Immature natural killer cell (primary cell): ENCODE data around the gene GPS2. TPM values are rescaled to one million over a fixed set of nuclear protein-coding genes. Genes with fewer than 3 reads are reported as not detected.

Experiments
- DNase-seq, 3 donors: peaks; one replicate each; pipeline ENCODE4 v3.0.0; 2022; ENCODE audit warnings: mixed read lengths in 1 of 3
- H3K27ac Mint-ChIP-seq, 6 donors: one replicate each; pipeline ENCODE4 v1.8.0; 2020; ENCODE audit warnings: mixed read lengths in 6 of 6, mild to moderate bottlenecking in 5 of 6, inconsistent platforms in 4 of 6, moderate library complexity in 3 of 6
- H3K27me3 Mint-ChIP-seq, 3 donors: one replicate each; pipeline ENCODE4 v1.8.0; 2020 to 2021; ENCODE audit warnings: low read depth in 3 of 3, mild to moderate bottlenecking in 3 of 3, mixed read lengths in 3 of 3, moderate library complexity in 3 of 3, inconsistent platforms in 1 of 3
- H3K36me3 Mint-ChIP-seq, 3 donors: one replicate each; pipeline ENCODE4 v1.8.0; 2020; ENCODE audit warnings: mixed read lengths in 3 of 3, inconsistent platforms in 2 of 3, mild to moderate bottlenecking in 2 of 3
- H3K4me1 Mint-ChIP-seq, 2 donors: one replicate each; pipeline ENCODE4 v1.8.0; 2020; ENCODE audit warnings: inconsistent platforms in 2 of 2, mild to moderate bottlenecking in 2 of 2, mixed read lengths in 2 of 2, moderate library complexity in 1 of 2
- H3K4me3 Mint-ChIP-seq, 5 donors: one replicate each; pipeline ENCODE4 v1.8.0; 2020; ENCODE audit warnings: mild to moderate bottlenecking in 5 of 5, mixed read lengths in 5 of 5, inconsistent platforms in 3 of 5, moderate library complexity in 3 of 5
- H3K9me3 Mint-ChIP-seq, 6 donors: one replicate each; pipeline ENCODE4 v1.8.0; 2020; ENCODE audit warnings: mild to moderate bottlenecking in 6 of 6, mixed read lengths in 6 of 6, inconsistent platforms in 4 of 6, moderate library complexity in 3 of 6
- polyA plus RNA-seq, 3 donors: library from polyadenylated mRNA; unstranded; fragments of 300-500 nt; fragmentation: Illumina TruSeq; gene quantifications; one replicate each; pipeline ENCODE4 v1.2.3, GENCODE V29; 2021

GPS2 gene
- polyA plus RNA-seq, 3 donors from 2014 or later = 100 to 129 (median 123) TPM

DNA sequence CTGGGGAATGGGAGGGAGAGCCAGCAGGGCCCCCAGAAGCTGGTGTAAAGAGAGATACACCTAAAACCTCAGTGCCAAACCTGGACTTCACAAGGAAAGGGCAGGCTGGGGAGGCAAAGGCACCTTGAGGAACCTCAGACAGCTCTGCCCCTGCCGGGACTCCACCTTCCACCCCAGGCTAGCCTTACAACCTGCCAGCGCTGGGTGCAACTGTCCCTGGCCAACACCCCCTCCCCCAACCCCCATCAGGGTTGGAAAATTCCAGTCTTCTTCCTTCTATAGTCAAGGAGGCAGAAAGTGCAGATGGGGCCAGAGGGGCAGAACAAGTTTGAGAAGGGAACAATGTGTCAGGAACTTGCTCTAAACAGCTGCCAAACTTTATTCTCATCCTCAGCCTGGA lies 23.0 kb downstream of the GPS2 start:
- H3K4me1 Mint-ChIP-seq = peaks cover 21 to 26% of the 10 kb centered on the region in 2 donors
- peaks cover 0 to 4% (median 0%) of the 10 kb centered on the region in 3 donors for H3K36me3 Mint-ChIP-seq
- H3K27me3 Mint-ChIP-seq = peaks cover 8 to 31% (median 16%) of the 10 kb centered on the region in 3 donors
- no peak overlapping the region for H3K4me3 Mint-ChIP-seq
- no peak for DNase-seq
- no peak overlapping the region for H3K27ac Mint-ChIP-seq
- no peaks in the 10 kb centered on the region for H3K9me3 Mint-ChIP-seq

DNA sequence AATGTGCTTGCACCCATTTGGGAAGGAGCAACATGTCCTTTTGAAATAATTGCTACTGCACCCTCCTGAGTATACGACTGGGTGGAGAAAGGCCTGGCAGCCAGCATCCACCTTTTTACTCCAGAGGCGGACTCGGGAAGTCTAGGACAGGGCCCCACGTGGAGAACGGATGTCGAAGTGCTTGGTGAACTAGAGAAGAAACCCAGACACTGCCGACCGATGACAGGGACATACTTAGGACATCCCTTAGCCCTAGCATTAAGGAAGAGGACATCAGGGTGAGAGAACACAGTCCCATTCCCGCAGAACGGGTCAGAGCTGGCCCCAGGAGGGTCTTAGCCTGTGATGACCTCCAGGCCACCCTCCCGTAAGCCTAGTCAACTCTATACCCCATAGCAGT lies 24.5 kb downstream of the GPS2 start:
- peaks cover 6 to 30% (median 12%) of the 10 kb centered on the region in 3 donors for H3K27me3 Mint-ChIP-seq
- peaks cover 0 to 4% (median 0%) of the 10 kb centered on the region in 3 donors for H3K36me3 Mint-ChIP-seq
- no peak for DNase-seq
- H3K4me3 Mint-ChIP-seq = no peak overlapping the region
- peaks cover 14 to 16% of the 10 kb centered on the region in 2 donors for H3K4me1 Mint-ChIP-seq
- H3K9me3 Mint-ChIP-seq = no peaks in the 10 kb centered on the region
- no peak overlapping the region for H3K27ac Mint-ChIP-seq

DNA sequence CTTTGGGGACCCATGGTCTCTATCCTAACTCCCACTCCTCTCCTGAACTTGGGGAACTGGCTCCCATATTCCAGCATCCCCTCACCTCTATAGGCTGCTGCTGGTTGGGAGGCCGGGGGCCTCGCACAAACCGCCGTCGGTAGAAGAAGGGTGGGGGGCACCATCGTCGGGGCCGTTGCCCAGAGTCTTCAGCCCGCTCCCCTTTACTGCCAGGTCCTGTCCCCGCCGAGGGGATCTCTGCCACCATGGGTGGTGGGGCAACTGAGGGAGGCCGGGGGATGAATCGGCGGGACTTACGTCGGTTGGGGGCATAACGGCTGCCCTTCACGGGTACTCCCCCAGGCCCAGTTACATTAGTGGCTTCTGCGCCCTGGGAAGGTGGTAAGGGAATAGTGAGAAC lies 25.0 kb downstream of the GPS2 start:
- no peak overlapping the region for H3K27ac Mint-ChIP-seq
- no peak for DNase-seq
- H3K27me3 Mint-ChIP-seq = peaks cover 6 to 25% (median 12%) of the 10 kb centered on the region in 3 donors
- peaks cover 9 to 11% of the 10 kb centered on the region in 2 donors for H3K4me1 Mint-ChIP-seq
- no peak overlapping the region for H3K4me3 Mint-ChIP-seq
- H3K9me3 Mint-ChIP-seq = no peaks in the 10 kb centered on the region
- peaks cover 0 to 4% (median 0%) of the 10 kb centered on the region in 3 donors for H3K36me3 Mint-ChIP-seq

DNA sequence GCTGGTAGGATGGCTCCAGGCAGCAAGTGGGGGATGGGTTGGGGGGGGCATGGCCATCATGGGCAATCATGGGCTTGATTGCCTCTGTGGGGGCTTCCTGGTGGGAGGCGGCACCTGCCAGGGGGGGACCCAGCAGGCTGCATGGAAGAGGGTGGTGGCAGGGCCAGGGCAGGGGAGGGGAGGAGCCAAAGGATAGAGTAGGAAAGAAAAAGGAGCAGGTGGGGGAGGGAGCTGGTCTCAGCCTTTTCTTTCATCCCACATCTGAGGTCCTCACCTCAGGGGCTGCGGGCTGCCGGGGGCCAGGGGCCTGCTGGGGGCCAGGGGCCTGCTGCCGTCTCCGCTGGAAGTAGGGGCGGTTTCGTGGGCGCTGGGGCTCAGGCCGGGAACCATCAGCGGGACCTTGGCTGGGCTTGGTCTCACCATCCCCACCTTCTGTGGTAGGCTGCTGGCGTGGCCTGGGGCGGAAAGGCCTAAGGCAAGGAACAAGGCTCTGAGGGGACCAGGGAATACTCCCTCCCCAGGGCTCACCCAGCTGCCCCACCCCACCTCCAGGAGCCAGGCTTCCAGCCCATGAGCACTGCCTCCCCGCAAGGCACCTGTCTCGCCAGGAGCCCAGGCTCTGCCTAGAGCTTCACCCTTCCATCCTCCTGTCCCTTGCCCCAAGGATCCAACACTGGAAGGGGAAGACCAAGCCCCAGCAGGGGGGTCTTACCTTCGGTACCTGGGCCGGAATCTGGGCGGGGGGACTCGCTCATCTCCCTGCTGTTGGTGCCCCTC lies 25.7 kb downstream of the GPS2 start:
- Mint-ChIP-seq H3K36me3 (peaks cover 0 to 4% (median 0%) of the 10 kb centered on the region in 3 donors), H3K9me3 (no peaks in the 10 kb centered on the region), H3K27me3 (peaks cover 3 to 21% (median 10%) of the 10 kb centered on the region in 3 donors), H3K4me1 (peaks cover 6 to 7% of the 10 kb centered on the region in 2 donors), H3K4me3 (no peak overlapping the region), H3K27ac (no peak overlapping the region)
- DNase-seq = no peak

DNA sequence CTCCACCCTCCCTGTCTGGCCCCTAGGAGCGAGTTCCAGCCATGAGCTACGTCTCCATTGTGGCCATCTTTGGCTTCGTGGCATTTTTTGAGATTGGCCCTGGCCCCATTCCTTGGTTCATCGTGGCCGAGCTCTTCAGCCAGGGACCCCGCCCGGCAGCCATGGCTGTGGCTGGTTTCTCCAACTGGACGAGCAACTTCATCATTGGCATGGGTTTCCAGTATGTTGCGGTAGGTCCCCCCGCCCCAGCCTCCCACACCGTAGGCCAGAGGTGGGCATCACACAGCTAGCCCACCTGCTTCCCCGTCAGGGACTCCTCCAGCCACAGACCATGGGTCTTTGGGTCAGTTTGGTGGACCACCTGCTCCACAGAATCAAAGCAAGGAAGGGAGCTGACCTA lies 29.5 kb downstream of the GPS2 start:
- Mint-ChIP-seq H3K27me3 (peaks cover 7 to 16% (median 10%) of the 10 kb centered on the region in 3 donors), H3K4me1 (peaks cover 15 to 20% of the 10 kb centered on the region in 2 donors), H3K4me3 (no peak overlapping the region), H3K27ac (no peak overlapping the region), H3K9me3 (no peaks in the 10 kb centered on the region), H3K36me3 (no peaks in the 10 kb centered on the region)
- no peak for DNase-seq

DNA sequence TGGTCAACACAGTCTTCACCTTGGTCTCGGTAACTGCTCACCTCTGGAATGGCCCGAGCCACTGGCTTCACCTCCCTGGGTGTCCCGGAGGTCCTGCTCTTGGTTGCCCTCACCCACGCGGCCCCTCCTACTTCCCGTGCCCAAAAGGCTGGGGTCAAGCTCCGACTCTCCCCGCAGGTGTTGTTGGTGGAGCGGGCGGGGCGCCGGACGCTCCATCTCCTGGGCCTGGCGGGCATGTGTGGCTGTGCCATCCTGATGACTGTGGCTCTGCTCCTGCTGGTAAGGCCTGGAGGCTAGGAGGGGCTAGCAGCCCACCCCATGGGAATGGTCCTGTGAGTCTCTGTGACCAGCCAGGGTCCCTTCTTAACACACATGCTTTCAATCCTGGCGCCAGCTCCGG lies 30.2 kb downstream of the GPS2 start:
- H3K4me1 Mint-ChIP-seq = peaks cover 21 to 28% of the 10 kb centered on the region in 2 donors
- no peaks in the 10 kb centered on the region for H3K9me3 Mint-ChIP-seq
- DNase-seq = no peak
- no peaks in the 10 kb centered on the region for H3K36me3 Mint-ChIP-seq
- no peak overlapping the region for H3K4me3 Mint-ChIP-seq
- H3K27ac Mint-ChIP-seq = no peak overlapping the region
- H3K27me3 Mint-ChIP-seq = peaks cover 9 to 16% (median 15%) of the 10 kb centered on the region in 3 donors

DNA sequence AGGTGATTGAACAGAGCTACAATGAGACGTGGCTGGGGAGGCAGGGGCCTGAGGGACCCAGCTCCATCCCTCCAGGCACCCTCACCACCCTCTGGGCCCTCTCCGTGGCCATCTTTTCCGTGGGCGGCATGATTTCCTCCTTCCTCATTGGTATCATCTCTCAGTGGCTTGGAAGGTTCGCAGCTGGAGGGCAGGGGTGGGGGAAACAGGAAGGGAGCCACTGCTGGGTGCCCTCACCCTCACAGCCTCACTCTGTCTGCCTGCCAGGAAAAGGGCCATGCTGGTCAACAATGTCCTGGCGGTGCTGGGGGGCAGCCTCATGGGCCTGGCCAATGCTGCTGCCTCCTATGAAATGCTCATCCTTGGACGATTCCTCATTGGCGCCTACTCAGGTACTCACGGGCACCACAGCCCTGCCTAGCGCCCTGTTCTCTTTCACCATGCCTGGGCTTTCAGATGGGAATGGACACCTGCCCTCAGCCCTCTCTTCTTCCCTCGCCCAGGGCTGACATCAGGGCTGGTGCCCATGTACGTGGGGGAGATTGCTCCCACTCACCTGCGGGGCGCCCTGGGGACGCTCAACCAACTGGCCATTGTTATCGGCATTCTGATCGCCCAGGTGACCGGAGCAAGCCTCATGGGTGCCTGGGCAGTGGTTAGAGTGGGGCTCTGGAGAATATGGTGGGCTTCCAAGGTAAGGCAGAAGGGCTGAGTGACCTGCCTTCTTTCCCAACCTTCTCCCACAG lies 31.5 kb downstream of the GPS2 start:
- no peak for DNase-seq
- Mint-ChIP-seq H3K4me3 (peak overlapping the region in 1 of 5 donors; percentile 12), H3K4me1 (peaks cover 21 to 29% of the 10 kb centered on the region in 2 donors), H3K36me3 (no peaks in the 10 kb centered on the region), H3K9me3 (no peaks in the 10 kb centered on the region), H3K27me3 (peaks cover 9 to 20% (median 12%) of the 10 kb centered on the region in 3 donors), H3K27ac (no peak overlapping the region)

DNA sequence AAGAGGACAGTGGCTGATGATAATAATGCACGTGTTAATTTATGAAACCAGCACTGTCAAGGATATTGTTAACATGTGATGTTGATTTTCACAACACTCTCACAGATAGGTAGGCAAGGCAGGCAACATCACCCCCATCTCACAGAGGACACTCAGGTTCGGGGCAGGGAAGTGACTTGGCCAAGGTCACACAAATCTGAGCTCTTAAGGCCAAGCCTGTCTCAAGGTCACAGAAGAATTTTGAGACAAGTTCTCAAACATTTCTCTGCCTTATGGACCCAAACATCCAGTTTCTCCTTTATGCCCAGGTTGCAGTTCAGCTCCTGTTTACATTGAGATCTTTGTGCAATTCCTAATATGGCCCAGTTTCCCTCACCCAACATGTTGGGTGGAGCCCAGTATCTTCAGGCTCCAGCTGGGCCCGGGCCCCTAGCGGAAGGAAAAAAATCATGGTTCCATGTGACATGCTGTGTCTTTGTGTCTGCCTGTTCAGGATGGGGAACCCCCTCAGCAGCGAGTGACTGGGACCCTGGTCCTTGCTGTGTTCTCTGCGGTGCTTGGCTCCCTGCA lies 32.3 kb downstream of the GPS2 start:
- Mint-ChIP-seq H3K4me1 (peaks cover 21 to 29% of the 10 kb centered on the region in 2 donors), H3K27ac (no peak overlapping the region), H3K36me3 (no peaks in the 10 kb centered on the region), H3K27me3 (peaks cover 8 to 20% (median 9%) of the 10 kb centered on the region in 3 donors), H3K9me3 (no peaks in the 10 kb centered on the region), H3K4me3 (peak overlapping the region; percentile 2 to 78 (median 47))
- DNase-seq = no peak

DNA sequence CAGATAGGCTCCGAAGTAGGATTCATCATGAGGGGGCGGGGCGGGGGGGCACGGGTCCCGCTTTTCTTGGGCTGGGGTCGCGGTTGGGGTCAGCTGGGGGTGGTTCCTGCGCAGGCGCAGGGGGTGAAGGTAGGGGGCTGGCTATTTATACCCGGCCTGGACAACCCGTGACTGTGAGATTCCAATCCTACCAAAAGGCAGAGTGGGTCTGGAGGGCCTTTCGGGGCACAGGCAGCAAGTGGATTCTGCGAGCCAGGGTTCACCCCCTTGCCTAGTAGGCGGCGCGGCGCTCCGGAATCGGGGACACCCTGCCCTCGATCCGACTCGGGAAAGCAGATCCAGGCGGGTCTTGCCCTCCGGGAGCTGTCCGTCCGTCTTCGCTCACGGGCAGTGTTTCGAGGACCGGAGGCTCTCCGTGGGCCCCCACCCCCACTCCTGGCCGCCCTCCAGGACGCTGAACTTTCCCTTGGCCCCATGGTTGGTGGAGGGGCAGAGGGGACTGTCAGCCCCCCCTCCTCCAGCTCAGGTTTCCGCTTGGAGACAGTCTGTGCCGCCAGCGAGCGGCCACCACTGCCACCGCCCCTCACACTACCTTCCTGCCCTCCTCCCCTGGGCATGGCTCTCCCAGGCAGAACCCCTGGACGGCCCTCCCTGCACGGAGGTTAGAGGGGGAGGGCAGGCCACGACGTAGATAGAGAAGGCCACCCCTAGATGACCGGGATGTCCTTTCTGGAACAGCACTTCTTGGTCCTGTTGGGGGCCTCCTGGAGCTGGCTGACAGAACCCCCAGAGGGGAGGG lies 33.0 kb downstream of the GPS2 start:
- no peaks in the 10 kb centered on the region for H3K9me3 Mint-ChIP-seq
- H3K4me1 Mint-ChIP-seq = peaks cover 21 to 29% of the 10 kb centered on the region in 2 donors
- H3K36me3 Mint-ChIP-seq = no peaks in the 10 kb centered on the region
- no peak for DNase-seq
- H3K27me3 Mint-ChIP-seq = peaks cover 3 to 20% (median 7%) of the 10 kb centered on the region in 3 donors
- peak overlapping the region; percentile 52 to 80 (median 78) for H3K4me3 Mint-ChIP-seq
- no peak overlapping the region for H3K27ac Mint-ChIP-seq

DNA sequence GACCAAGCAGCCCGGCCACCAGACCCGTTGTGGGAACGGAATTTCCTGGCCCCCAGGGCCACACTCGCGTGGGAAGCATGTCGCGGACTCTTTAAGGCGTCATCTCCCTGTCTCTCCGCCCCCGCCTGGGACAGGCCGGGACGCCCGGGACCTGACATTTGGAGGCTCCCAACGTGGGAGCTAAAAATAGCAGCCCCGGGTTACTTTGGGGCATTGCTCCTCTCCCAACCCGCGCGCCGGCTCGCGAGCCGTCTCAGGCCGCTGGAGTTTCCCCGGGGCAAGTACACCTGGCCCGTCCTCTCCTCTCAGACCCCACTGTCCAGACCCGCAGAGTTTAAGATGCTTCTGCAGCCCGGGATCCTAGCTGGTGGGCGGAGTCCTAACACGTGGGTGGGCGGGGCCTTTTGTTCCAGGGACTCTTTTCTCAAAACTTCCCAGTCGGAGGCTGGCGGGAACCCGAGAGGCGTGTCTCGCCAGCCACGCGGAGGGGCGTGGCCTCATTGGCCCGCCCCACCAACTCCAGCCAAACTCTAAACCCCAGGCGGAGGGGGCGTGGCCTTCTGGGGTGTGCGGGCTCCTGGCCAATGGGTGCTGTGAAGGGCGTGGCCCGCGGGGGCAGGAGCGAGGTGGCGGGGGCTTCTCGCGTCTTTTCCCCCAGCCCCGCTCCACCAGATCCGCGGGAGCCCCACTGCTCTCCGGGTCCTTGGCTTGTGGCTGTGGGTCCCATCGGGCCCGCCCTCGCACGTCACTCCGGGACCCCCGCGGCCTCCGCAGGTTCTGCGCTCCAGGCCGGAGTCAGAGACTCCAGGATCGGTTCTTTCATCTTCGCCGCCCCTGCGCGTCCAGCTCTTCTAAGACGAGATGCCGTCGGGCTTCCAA lies 33.8 kb downstream of the GPS2 start, which contains the start of gene SLC2A4:
Gene SLC2A4, plus strand, starts transcription at position 645 of the 879 bp plus-strand sequence. Its CDS starts 217 bp downstream, at position 862.
- H3K36me3 Mint-ChIP-seq = no peaks in the 10 kb centered on the region
- peak within 1 kb of the TSS in 4 of 6 donors; percentile 15 to 71 (median 50) for H3K27ac Mint-ChIP-seq
- peaks cover 3 to 20% (median 6%) of the 10 kb centered on the region in 3 donors for H3K27me3 Mint-ChIP-seq
- peaks cover 21 to 29% of the 10 kb centered on the region in 2 donors for H3K4me1 Mint-ChIP-seq
- peak within 1 kb of the TSS; percentile 71 to 86 (median 80) for H3K4me3 Mint-ChIP-seq
- no peaks in the 10 kb centered on the region for H3K9me3 Mint-ChIP-seq
- peak; percentile 55 to 61 (median 59) for DNase-seq

DNA sequence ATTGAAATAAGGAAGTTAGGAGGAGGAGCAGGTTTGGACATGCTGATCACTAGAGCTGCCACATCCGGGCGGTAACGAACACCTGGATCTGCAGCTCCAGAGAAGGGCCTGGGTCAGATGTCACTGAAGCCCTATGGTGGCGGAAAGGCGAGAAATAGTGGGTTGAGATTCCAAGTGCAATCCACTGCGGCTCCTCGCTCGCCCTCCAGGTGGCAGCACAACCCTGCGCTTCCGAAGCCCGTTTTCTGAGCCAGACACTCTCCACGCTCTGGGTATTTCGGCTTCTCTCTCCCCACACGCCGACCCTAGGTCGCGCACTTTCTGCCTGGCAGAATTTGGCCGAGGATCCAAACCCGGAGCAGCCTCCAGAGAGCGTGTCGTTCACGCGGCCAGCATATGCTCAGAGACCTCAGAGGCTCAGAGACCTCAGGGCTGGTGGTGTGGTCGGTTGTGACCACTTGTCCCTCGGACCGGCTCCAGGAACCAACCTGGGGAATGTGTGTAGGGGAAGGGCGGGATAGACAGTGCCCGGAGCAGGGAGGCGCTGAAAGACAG lies 34.6 kb downstream of the GPS2 start:
- Mint-ChIP-seq H3K4me1 (peaks cover 21 to 29% of the 10 kb centered on the region in 2 donors), H3K4me3 (peak overlapping the region; percentile 71 to 86 (median 80)), H3K9me3 (no peaks in the 10 kb centered on the region), H3K27me3 (peaks cover 3 to 20% (median 4%) of the 10 kb centered on the region in 3 donors), H3K36me3 (no peaks in the 10 kb centered on the region), H3K27ac (peak overlapping the region in 4 of 6 donors; percentile 15 to 71 (median 50))
- peak; percentile 80 to 85 (median 83) for DNase-seq

DNA sequence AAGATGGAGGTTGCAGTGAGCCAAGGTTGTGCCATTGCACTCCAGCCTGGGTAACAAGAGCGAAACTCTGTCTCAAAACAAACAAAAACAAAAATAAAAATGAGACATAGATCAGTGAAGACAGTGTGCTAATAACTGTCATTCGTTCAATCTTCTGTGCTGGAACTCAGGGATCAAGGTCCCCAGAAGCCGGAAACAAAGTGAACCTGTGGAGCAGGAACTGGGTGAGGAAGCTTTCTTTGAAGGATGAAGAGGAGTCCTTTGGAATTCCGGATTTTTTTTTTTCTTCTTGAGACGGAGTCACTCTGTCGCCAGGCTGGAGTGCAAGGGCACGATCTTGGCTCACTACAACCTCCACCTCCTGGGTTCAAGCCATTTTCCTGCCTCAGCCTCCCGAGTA lies 35.7 kb downstream of the GPS2 start:
- Mint-ChIP-seq H3K4me1 (peaks cover 21 to 29% of the 10 kb centered on the region in 2 donors), H3K27ac (no peak overlapping the region), H3K4me3 (no peak overlapping the region)

More for the DNA sequence above, 35.7 kb downstream of the GPS2 start:
- DNase-seq = no peak
- no peaks in the 10 kb centered on the region for H3K9me3 Mint-ChIP-seq
- no peaks in the 10 kb centered on the region for H3K36me3 Mint-ChIP-seq
- peaks cover 3 to 20% (median 5%) of the 10 kb centered on the region in 3 donors for H3K27me3 Mint-ChIP-seq
